ES-I3 (cell line): ENCODE data around the gene AARSD1.
"Not testable (repeated sequence)": the region's sequence is repeated elsewhere in the genome, so short reads cannot be mapped to it uniquely, and the experiment has no call there.

Experiments
- H3K36me3 ChIP-seq: 2 replicates; pipeline ENCODE4 v1.6.1; 2013; ENCODE audit warnings: mild to moderate bottlenecking, low read length, control low read depth, moderate library complexity; ENCODE audit not compliant: insufficient read depth
- H3K4me1 ChIP-seq: 2 replicates; pipeline ENCODE4 v1.6.1; 2013; ENCODE audit warnings: mild to moderate bottlenecking, control low read depth, low read length; ENCODE audit not compliant: insufficient read depth
- H3K9ac ChIP-seq: 2 replicates; pipeline ENCODE4 v1.6.1; 2013; ENCODE audit warnings: low read depth, mild to moderate bottlenecking, low read length, moderate library complexity
- H3K9me3 ChIP-seq: 2 replicates; pipeline ENCODE4 v1.6.1; 2013; ENCODE audit warnings: mild to moderate bottlenecking, low read length, moderate library complexity; ENCODE audit not compliant: control insufficient read depth, insufficient read depth

AARSD1 gene

DNA sequence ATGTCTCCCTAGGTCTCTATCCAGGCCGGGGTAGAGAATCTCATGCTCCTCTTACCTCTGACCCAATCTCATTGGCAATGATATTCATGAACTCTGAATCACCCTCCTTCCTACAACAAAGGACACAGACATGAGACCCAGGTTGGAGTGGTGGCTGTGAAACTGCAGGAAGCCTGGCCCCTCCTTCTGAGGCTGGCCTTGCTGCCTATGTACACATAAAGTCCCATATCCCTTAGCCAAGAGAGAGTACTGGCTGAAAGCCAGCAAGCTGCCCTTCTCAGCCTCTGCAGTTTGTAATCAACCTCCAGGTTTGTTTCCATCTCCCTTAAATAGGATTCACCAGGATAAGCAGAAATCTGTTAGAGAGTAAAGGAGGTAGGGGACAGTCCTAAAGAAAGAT lies 10.6 kb downstream of the AARSD1 start:
- no peaks in the 10 kb centered on the region for H3K9me3 ChIP-seq
- peaks cover 35% of the 10 kb centered on the region for H3K36me3 ChIP-seq
- H3K4me1 ChIP-seq = no peaks in the 10 kb centered on the region
- H3K9ac ChIP-seq = no peak overlapping the region

DNA sequence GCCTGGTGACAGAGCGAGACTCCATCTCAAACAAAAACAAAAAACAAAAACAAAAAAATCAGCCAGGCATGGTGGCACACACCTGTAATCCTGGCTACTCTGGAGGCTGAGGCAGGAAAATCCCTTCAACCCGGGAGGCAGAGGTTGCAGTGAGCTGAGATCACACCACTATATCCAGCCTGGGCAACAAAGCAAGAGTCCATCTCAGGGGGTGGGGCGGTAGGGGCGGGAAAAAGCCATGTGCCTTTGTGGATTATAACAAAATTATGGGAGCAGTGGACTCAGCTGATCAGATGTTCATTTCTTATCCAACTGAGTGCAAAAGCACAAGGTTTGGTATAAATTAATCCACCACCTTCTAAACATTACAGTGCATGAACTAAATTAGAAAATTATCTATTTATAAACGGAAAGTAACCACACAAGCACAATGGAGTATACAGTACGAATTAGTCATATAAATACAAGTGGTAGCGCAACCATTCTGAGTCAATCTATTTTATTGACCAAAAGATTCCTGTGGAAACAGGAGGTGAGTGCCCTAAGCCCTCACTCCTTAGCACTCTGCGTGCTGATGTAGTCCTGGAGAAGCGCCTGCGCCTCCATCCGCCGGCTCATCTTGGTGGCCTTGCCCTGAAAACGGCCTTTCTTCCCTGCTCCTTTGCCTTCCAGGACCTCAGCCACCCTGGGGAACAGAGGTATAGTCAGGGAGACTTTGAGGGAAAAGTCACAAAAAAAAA lies 14.0 kb downstream of the AARSD1 start:
- peaks cover 21% of the 10 kb centered on the region for H3K36me3 ChIP-seq

DNA sequence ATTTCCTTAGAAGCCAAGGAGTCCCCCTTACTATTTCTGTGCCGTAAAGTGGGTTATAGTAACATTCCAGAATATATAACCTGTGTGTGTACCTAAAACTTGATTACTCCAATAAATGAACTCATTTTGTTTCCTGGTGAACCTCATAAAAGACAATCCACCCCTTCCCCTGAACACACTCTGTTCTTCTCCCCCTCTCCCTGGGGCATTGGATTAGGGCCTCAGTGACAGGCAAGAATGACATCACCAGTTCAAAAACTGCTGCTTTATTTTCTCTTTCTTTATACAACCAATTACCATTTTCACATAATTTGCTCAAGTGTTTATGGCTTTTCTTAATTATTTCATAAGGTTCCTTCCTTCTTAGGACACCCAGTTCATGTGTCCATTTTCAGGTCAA lies 17.4 kb downstream of the AARSD1 start:
- H3K4me1 ChIP-seq = no peaks in the 10 kb centered on the region
- H3K9ac ChIP-seq = no peak overlapping the region
- peaks cover 5% of the 10 kb centered on the region for H3K36me3 ChIP-seq
- no peaks in the 10 kb centered on the region for H3K9me3 ChIP-seq

More for the DNA sequence above, 14.0 kb downstream of the AARSD1 start:
- H3K9me3 ChIP-seq = no peaks in the 10 kb centered on the region
- H3K9ac ChIP-seq = no peak overlapping the region
- no peaks in the 10 kb centered on the region for H3K4me1 ChIP-seq

DNA sequence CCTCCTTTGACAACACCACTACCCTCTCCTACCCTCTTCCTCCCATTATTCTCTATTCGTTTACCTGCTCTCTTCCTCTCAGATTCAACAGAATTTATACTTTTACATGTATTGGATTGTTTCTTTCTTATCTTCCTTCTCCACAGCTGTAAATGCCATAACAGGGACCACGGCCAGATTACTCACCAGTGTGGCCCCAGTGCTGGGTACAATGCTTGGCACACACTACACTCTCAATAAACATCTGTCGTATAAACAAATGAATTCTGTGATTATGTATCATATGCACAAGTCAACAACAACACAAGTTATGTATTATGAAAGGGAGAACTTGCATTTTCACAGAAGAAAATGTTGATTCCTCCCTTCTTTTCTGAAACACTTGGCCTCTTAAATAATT lies 20.0 kb downstream of the AARSD1 start:
- no peak overlapping the region for H3K9ac ChIP-seq
- no peaks in the 10 kb centered on the region for H3K36me3 ChIP-seq
- H3K4me1 ChIP-seq = no peaks in the 10 kb centered on the region
- H3K9me3 ChIP-seq = no peaks in the 10 kb centered on the region

DNA sequence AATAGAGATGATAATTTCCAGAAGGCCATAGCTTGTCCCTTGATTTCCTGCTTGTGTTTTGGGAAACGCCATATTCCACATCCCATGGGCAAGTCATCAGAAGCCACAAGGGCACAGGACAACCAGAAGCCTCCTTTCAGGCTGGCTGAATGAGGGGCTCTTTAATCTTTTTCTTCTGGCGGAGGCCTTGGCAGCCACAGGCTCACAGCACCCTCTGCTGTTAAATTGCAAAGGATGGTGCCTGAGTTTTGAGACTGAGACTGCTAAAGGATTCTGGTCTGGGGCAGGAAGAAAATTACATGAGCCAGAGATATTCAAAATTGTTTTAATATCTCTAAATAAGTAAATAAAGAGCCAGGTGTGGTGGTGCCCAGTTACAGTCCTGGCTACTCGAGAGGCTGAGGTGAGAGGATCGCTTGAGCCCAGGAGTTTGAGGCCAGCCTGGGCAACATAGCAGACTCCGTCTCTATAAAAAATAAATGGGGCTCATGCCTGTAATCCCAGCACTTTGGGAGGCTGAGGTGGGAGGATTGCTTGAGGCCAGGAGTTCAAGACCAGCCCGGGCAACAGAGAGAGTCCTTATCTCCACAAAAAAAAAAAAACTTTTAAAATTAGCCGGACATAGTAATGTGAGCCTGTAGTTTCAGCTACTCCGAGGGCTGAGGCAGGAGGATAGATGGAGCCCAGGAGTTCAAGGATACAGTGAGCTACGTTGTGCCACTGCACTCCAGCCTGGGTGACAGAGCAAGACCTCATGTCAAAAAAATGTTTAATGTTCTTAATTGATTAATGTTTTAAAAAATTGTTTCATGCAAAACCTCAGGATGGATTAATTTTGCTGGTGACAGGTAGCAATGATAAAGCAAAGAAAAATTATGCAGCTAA lies 26.3 kb downstream of the AARSD1 start:
- no peaks in the 10 kb centered on the region for H3K4me1 ChIP-seq
- H3K9me3 ChIP-seq = no peaks in the 10 kb centered on the region
- no peaks in the 10 kb centered on the region for H3K36me3 ChIP-seq
- no peak overlapping the region for H3K9ac ChIP-seq

DNA sequence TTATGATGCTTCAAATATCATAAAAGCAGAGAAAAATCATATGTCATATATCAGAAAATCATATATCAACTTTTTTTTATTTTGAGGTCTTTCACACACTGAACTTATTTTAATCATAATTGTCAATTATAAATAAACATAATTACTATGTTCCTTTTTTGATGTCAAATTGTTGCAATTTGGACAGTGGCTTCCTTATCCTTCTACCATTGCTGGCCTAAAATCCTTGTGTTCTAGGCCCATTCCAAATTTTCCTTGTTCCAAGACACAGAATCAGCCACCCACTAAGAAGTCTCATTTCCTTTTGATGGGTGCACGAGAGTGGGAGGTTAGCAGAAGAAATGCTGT lies 34.8 kb downstream of the AARSD1 start:
- Histone ChIP-seq H3K36me3 (no peaks in the 10 kb centered on the region), H3K9me3 (no peaks in the 10 kb centered on the region), H3K4me1 (peaks cover 8% of the 10 kb centered on the region), H3K9ac (no peak overlapping the region)

DNA sequence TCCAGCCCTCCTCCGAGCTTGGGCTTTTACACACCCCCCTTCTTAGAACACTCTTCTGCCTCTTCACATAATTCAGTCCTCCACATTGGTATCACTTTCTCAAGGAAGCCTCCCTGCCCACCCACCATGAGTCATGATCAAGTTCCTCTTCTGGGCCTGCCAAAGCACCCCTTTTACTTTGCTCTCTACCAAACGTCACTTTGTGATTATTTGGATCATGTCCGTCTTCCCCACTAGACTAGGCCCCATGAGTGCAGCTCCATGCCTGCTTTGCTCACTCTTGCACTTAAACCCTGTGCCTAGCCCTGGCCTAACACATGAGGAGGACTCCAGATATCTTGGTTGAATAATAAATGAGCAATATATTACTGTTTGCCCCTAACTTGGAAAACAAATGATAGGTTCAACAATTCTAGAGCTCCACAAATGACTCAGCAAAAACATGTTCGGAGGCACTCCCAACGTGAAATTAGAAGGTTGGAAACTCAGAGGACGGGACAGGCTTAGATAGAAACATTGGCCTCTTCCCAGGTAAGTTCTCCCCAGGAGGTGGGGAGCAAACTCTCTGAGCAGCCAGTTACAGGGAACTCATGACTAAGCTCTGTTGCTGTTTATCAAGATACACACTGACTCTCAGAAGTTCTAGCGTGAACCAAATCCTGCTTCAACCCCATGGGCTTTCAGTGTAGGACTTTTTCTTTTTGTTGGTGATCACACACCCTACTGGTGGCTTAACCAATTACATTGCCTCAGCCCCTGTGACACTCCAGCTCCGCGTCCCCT lies 35.3 kb downstream of the AARSD1 start:
- Histone ChIP-seq H3K4me1 (peaks cover 8% of the 10 kb centered on the region), H3K36me3 (no peaks in the 10 kb centered on the region), H3K9ac (no peak overlapping the region), H3K9me3 (no peaks in the 10 kb centered on the region)

DNA sequence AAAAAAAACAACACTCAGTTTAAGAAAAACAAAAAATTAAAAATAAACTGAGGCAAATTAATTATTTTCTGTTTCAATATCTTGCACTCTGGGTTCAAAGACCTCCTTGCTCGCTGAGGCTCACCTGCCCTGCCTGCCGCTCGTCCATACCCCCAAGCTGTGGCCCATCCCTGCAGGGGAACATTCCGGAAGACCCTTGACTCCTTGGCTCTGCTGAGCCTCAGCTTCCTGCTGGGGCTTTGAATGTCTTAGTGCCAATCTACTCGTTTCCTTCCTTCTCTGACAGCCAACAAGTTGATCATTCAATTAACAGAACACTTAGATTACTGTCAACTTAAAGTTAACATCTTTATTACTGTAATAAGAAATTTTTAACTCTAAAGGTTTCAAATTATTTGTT lies 39.4 kb downstream of the AARSD1 start:
- Histone ChIP-seq H3K9me3 (no peaks in the 10 kb centered on the region), H3K4me1 (peaks cover 16% of the 10 kb centered on the region), H3K36me3 (no peaks in the 10 kb centered on the region), H3K9ac (no peak overlapping the region)

DNA sequence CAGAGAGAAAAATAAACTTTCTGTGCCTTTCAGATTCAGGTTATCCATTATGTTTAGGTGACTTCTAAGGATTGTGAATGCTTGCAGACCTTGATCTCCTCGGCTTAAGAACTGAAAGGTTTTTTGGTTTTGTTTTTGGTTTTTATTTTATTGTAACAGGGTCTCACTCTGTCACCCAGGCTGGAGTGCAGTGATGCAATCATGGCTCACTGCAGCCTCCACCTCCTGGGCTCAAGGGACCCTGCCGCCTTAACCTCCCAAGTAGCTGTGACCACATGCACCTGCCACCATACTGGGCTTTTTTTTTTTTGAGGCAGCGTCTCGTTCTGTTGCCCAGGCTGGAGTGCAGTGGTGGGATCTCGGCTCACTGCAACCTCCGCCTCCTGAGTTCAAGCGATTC lies 40.8 kb downstream of the AARSD1 start:
- not testable (repeated sequence) for H3K36me3 ChIP-seq, H3K9me3 ChIP-seq, H3K9ac ChIP-seq
- peaks cover 12% of the 10 kb centered on the region; the same call in 1 of the 2 replicates for H3K4me1 ChIP-seq

DNA sequence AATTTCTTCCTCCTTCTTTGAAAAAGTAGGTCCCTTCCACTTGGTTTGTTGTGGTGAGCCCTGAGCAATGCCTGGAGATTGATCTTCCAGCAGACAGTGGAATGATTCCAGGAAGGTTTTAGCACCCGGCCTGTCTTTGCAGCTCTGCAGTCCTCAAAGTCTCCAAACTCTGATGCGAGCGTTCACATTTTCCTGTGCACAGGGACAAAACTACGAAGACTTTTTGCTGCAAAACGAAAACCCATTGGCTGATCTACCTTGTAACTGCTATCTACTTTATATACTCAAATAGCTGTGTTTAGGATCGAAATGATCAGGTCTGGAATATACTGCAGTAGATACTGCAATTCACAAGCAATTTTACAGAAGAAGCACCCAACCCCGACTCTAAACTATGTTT lies 42.0 kb downstream of the AARSD1 start:
- H3K4me1 ChIP-seq = peaks cover 16% of the 10 kb centered on the region
- H3K9ac ChIP-seq = no peak overlapping the region
- H3K36me3 ChIP-seq = no peaks in the 10 kb centered on the region
- H3K9me3 ChIP-seq = no peaks in the 10 kb centered on the region

DNA sequence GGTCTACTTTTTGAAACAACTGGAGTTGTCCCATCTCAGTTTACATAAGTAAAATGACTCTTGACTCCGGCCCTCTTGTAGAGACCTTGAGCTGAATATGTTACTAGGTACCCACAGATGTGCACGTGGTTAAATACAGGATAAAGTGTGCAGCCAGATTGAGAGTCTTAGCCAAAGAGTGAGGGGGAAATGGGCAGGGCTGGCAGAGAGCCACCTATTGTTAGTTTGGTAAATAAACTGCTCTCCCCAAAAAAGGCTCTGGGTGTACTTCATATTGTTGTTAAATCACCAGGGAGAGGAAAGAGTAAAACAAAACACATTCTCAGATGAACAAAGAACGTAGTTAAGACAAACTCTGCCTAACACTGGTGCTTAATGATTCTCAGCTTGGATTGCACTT lies 43.3 kb downstream of the AARSD1 start:
- H3K4me1 ChIP-seq = peaks cover 18% of the 10 kb centered on the region
- no peaks in the 10 kb centered on the region for H3K36me3 ChIP-seq
- H3K9ac ChIP-seq = no peak overlapping the region
- no peaks in the 10 kb centered on the region for H3K9me3 ChIP-seq

DNA sequence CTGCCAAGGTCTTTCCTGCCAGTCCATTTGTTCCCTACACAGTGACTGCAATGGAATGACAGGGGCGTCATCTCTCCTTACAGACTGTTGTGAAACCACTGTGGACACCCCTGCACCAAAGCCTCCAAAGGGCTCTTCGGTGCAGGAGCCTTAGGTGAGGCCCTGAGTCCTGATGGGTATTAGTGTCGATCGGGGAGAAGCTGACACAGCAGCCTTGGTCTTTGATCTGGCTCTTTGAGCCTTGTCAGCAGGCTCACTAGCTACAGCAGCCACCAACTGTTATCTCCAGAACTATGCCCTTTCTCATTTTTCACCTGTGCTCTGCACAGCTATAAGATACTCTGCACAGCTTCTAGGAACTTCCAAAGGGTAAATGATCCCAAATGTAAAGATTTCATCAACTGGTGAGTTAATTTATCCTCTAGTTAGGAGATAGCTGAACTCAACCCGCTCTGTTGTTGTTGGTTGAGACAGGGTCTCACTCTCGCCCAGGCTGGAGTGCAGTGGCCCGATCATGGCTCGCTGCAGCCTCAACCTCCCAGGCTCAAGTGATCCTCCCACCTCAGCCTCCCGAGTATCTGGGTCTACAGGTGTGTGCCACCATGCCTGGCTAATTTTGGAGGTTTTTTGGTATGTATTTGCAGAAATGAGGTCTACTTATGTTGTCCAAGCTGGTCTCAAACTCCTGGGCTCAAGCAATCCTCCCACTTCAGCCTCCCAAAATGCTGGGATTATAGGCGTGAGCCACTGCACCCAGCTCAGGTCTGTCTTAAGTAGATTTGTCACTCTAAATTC lies 44.0 kb downstream of the AARSD1 start:
- H3K36me3 ChIP-seq = no peaks in the 10 kb centered on the region
- H3K9ac ChIP-seq = no peak overlapping the region
- H3K4me1 ChIP-seq = peaks cover 18% of the 10 kb centered on the region
- H3K9me3 ChIP-seq = no peaks in the 10 kb centered on the region

DNA sequence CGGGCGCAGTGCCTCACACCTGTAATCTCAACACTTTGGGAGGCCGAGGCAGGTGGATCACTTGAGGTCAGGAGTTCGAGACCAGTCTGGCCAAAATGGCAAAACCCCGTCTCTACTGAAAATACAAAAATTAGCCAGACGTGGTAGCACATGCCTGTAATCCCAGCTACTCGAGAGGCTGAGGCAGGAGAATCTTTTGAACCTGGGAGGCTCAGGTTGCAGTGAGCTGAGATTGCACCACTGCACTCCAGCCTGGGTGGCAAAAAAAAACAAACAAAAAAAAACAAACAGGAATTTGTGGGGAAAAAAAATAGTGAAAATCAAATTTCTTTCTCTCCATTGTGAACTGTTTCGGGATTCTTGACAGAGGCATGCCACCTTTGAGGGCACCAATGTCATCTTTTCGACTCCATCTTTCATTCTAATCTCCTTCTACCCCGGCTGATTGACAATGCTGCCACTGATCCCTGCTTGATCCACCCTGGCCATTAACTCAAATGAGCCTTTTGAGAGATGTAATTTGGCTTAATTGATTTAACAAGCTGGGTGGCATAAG lies 44.7 kb downstream of the AARSD1 start:
- H3K9ac ChIP-seq, H3K9me3 ChIP-seq, H3K36me3 ChIP-seq: not testable (repeated sequence)
- H3K4me1 ChIP-seq = peaks cover 18% of the 10 kb centered on the region
